ENCODE data around the gene NVL. TPM values are rescaled to one million over a fixed set of nuclear protein-coding genes. Genes with fewer than 3 reads are reported as not detected.

NVL gene
- total RNA-seq, 1 experiment from 2014 or later, result 21.9 TPM

- peak; percentile 38; the same call in 1 of the 2 replicates for ATAC-seq
- H3K9me3 ChIP-seq (ENCODE audit: control insufficient read depth in 1 of 2, insufficient read depth in 1 of 2, low read depth in 1 of 2, low read length in 2 of 2), result no peaks in the 10 kb centered on the region
- TF ChIP-seq SRF (IDR thresholded peaks at IDR 0.05; ENCODE audit: low read depth) (no peak), ELF1 (IDR thresholded peaks at IDR 0.05; ENCODE audit: borderline replicate concordance, low read depth) (no peak), MAX (IDR thresholded peaks at IDR 0.05) (no peak), ZBTB33 (IDR thresholded peaks at IDR 0.05; ENCODE audit: extremely low read depth, insufficient replicate concordance, low read length) (no peak), POLR2AphosphoS5 (IDR thresholded peaks at IDR 0.05; ENCODE audit: low read depth, low read length) (no peak), YY1 (IDR thresholded peaks at IDR 0.05; ENCODE audit: extremely low read depth, insufficient replicate concordance, low read depth, low read length) (no peak), SIN3A (IDR thresholded peaks at IDR 0.05; ENCODE audit: low read depth) (no peak), ZFX (IDR thresholded peaks at IDR 0.05) (no peak), SP1 (IDR thresholded peaks at IDR 0.05; ENCODE audit: low read depth) (no peak), JUND (IDR thresholded peaks at IDR 0.05) (no peak), EZH2 (IDR thresholded peaks at IDR 0.05) (no peak), EGR1 (IDR thresholded peaks at IDR 0.05; ENCODE audit: low read depth) (no peak), EZH2phosphoT487 (IDR thresholded peaks at IDR 0.05; ENCODE audit: borderline replicate concordance) (no peak), RAD21 (IDR thresholded peaks at IDR 0.05; ENCODE audit: low read depth) (peak; percentile 88), CEBPB (IDR thresholded peaks at IDR 0.05; ENCODE audit: low read depth) (no peak), POLR2A (IDR thresholded peaks at IDR 0.05; ENCODE audit: borderline replicate concordance, extremely low read depth, insufficient read depth, insufficient read length) (no peak), FOSL1 (IDR thresholded peaks at IDR 0.05; ENCODE audit: low read depth) (no peak), TCF7L2 (IDR thresholded peaks at IDR 0.05; ENCODE audit: borderline replicate concordance, extremely low read depth, insufficient read depth, insufficient read length) (no peak)
- TF ChIP-seq, protein P1, sequence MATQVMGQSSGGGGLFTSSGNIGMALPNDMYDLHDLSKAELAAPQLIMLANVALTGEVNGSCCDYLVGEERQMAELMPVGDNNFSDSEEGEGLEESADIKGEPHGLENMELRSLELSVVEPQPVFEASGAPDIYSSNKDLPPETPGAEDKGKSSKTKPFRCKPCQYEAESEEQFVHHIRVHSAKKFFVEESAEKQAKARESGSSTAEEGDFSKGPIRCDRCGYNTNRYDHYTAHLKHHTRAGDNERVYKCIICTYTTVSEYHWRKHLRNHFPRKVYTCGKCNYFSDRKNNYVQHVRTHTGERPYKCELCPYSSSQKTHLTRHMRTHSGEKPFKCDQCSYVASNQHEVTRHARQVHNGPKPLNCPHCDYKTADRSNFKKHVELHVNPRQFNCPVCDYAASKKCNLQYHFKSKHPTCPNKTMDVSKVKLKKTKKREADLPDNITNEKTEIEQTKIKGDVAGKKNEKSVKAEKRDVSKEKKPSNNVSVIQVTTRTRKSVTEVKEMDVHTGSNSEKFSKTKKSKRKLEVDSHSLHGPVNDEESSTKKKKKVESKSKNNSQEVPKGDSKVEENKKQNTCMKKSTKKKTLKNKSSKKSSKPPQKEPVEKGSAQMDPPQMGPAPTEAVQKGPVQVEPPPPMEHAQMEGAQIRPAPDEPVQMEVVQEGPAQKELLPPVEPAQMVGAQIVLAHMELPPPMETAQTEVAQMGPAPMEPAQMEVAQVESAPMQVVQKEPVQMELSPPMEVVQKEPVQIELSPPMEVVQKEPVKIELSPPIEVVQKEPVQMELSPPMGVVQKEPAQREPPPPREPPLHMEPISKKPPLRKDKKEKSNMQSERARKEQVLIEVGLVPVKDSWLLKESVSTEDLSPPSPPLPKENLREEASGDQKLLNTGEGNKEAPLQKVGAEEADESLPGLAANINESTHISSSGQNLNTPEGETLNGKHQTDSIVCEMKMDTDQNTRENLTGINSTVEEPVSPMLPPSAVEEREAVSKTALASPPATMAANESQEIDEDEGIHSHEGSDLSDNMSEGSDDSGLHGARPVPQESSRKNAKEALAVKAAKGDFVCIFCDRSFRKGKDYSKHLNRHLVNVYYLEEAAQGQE (IDR thresholded peaks at IDR 0.05; ENCODE audit: low read depth), result no peak
- TF ChIP-seq, protein P2, sequence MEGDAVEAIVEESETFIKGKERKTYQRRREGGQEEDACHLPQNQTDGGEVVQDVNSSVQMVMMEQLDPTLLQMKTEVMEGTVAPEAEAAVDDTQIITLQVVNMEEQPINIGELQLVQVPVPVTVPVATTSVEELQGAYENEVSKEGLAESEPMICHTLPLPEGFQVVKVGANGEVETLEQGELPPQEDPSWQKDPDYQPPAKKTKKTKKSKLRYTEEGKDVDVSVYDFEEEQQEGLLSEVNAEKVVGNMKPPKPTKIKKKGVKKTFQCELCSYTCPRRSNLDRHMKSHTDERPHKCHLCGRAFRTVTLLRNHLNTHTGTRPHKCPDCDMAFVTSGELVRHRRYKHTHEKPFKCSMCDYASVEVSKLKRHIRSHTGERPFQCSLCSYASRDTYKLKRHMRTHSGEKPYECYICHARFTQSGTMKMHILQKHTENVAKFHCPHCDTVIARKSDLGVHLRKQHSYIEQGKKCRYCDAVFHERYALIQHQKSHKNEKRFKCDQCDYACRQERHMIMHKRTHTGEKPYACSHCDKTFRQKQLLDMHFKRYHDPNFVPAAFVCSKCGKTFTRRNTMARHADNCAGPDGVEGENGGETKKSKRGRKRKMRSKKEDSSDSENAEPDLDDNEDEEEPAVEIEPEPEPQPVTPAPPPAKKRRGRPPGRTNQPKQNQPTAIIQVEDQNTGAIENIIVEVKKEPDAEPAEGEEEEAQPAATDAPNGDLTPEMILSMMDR (IDR thresholded peaks at IDR 0.05 in 2 of 3, conservative IDR thresholded peaks at IDR 0.05 in 1 of 3; ENCODE audit: borderline replicate concordance in 1 of 3, insufficient read depth in 1 of 3, low read depth in 2 of 3, low read length in 2 of 3), result peak; percentile 53 to 77 (median 72); a peak in 5 of 6 replicates
- TF ChIP-seq, protein P3, sequence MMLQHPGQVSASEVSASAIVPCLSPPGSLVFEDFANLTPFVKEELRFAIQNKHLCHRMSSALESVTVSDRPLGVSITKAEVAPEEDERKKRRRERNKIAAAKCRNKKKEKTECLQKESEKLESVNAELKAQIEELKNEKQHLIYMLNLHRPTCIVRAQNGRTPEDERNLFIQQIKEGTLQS (IDR thresholded peaks at IDR 0.05), result no peak
Observed at GRCh38 chr1:224333309-224333926, 3.4 kb upstream of the NVL start.

More at GRCh38 chr1:224333309-224333926, 3.4 kb upstream of the NVL start:
- Histone ChIP-seq H2AFZ (ENCODE audit: low read depth, low read length, poor library complexity, severe bottlenecking) (peak overlapping the region; percentile 17), H3K27ac (ENCODE audit: low read depth, low read length) (no peak overlapping the region), H3K4me1 (ENCODE audit: control insufficient read depth in 1 of 2, insufficient read depth in 2 of 2, low read length in 2 of 2) (peaks cover 11 to 14% of the 10 kb centered on the region in 2 experiments), H3K9ac (ENCODE audit: low read length) (no peak overlapping the region), H3K4me3 (replicated peaks in 1 of 2; ENCODE audit: low read depth in 1 of 2, low read length in 2 of 2) (no peak overlapping the region), H3K79me2 (ENCODE audit: insufficient read depth, low read length) (peaks cover 16% of the 10 kb centered on the region), H3K9me2 (ENCODE audit: insufficient read depth) (no peaks in the 10 kb centered on the region), H3K27me3 (ENCODE audit: insufficient read depth, low read length) (no peaks in the 10 kb centered on the region), H3K4me2 (ENCODE audit: low read length) (peak overlapping the region; percentile 23), H3K36me3 (ENCODE audit: control insufficient read depth in 1 of 2, insufficient read depth in 2 of 2, low read length in 2 of 2) (no peaks in the 10 kb centered on the region), H4K20me1 (ENCODE audit: insufficient read depth) (no peaks in the 10 kb centered on the region)
- ChIA-PET RAD21 (ENCODE audit: low non-redundant PET in 1 of 2, low total read pairs in 2 of 2, uncharacterized antibody in 2 of 2, unreplicated experiment in 2 of 2) (no interaction called here), POLR2A (no interaction called here), CTCF (interaction anchor here (1.4 kb wide), 1 partner anchor 217 kb away, joined by 11 read pairs; no protein-coding TSS in a partner anchor)
- peak; percentile 57 for DNase-seq (ENCODE audit: low read depth, low spot score)
- no TSS peak for BruUV-seq (replicated peaks)
- intact Hi-C loops (cut with micrococcal nuclease), result loop anchor here (1.0 to 10.0 kb wide), 3 partner anchors 217 to 635 kb away; no protein-coding TSS in a partner anchor

Measured in HCT116 (cell line).